Stimulated activated CD8-positive, alpha-beta memory T cell treated with anti-CD3 and anti-CD28 coated beads, Interleukin-2, amount 100 ng/mL, for 48 hours (primary cell): ENCODE measurements around the gene HMGN2.
"Not testable (repeated sequence)": the region's sequence is repeated elsewhere in the genome, so short reads cannot be mapped to it uniquely, and the experiment has no call there.

Source experiments
- DNase-seq, 2 donors: peaks; one replicate each; pipeline ENCODE4 v3.0.0-alpha.2; 2020; ENCODE audit warnings: low read depth in 2 of 2

HMGN2 gene

GRCh38 chr1:26477446-26478152 lies 5.4 kb downstream of the HMGN2 start:
- no peak for DNase-seq

GRCh38 chr1:26478159-26478558 lies 5.9 kb downstream of the HMGN2 start:
- DNase-seq, result no peak

- no peak for DNase-seq
Measured at GRCh38 chr1:26478988-26479387, 6.7 kb downstream of the HMGN2 start.

- DNase-seq, result no peak
Measured at GRCh38 chr1:26482921-26483320, 10.7 kb downstream of the HMGN2 start.

GRCh38 chr1:26483980-26484379 lies 11.7 kb downstream of the HMGN2 start:
- no peak for DNase-seq

- DNase-seq, result no peak
Measured at GRCh38 chr1:26490155-26490554, 17.9 kb downstream of the HMGN2 start.

GRCh38 chr1:26493267-26493666 lies 21.0 kb downstream of the HMGN2 start:
- no peak for DNase-seq

GRCh38 chr1:26493938-26494337 lies 21.7 kb downstream of the HMGN2 start:
- DNase-seq, result no peak

GRCh38 chr1:26496861-26497260 lies 24.6 kb downstream of the HMGN2 start:
- no peak for DNase-seq

- no peak for DNase-seq
Measured at GRCh38 chr1:26498894-26499293, 26.7 kb downstream of the HMGN2 start.

- peak; percentile 93 to 94 for DNase-seq
Measured at GRCh38 chr1:26500488-26501175, 28.4 kb downstream of the HMGN2 start.

- not testable (repeated sequence) for DNase-seq
Measured at GRCh38 chr1:26510711-26511110, 38.5 kb downstream of the HMGN2 start.

- DNase-seq, result not testable (repeated sequence)
Measured at GRCh38 chr1:26515836-26516235, 43.6 kb downstream of the HMGN2 start.

- DNase-seq, result no peak
Measured at GRCh38 chr1:26516987-26517765, 44.9 kb downstream of the HMGN2 start.

GRCh38 chr1:26517766-26518049 lies 45.5 kb downstream of the HMGN2 start:
- no peak for DNase-seq

GRCh38 chr1:26518355-26518754 lies 46.1 kb downstream of the HMGN2 start:
- no peak for DNase-seq

- no peak for DNase-seq
Measured at GRCh38 chr1:26520339-26520738, 48.1 kb downstream of the HMGN2 start.

GRCh38 chr1:26521669-26522030 lies 49.4 kb downstream of the HMGN2 start:
- DNase-seq, result no peak

- DNase-seq, result no peak
Measured at GRCh38 chr1:26522073-26522472, 49.8 kb downstream of the HMGN2 start.

- no peak for DNase-seq
Measured at GRCh38 chr1:26524181-26524580, 51.9 kb downstream of the HMGN2 start.
